Kidney (tissue), 14 donors: ENCODE data around the gene FAAP20. TPM values are rescaled to one million over a fixed set of nuclear protein-coding genes. Genes with fewer than 3 reads are reported as not detected.

Experiments
- DNase-seq, 5 donors: peaks; one replicate each; pipeline ENCODE4 v3.0.0-alpha.2; 2013 to 2020
- FAIRE-seq: peaks from 2 replicates; lab custom pipeline; 2012; peaks lifted over from hg19 to GRCh38; lab: Jason Lieb, UNC
- H3K27ac ChIP-seq, 2 donors: one replicate each; pipeline ENCODE4 v1.7.0; 2013; ENCODE audit warnings: low read depth in 2 of 2, low read length in 2 of 2, inconsistent platforms in 1 of 2
- H3K27me3 ChIP-seq: one replicate; pipeline ENCODE4 v1.7.1; 2013; ENCODE audit warnings: low read length, inconsistent platforms; ENCODE audit not compliant: control insufficient read depth, insufficient read depth
- H3K36me3 ChIP-seq, 3 donors: one replicate each; pipeline versions ENCODE4 v1.7.0 to v1.7.1; 2013; ENCODE audit warnings: low read length in 3 of 3, control low read depth in 1 of 3, inconsistent platforms in 1 of 3; ENCODE audit not compliant: insufficient read depth in 3 of 3, control insufficient read depth in 2 of 3
- H3K4me1 ChIP-seq, 3 donors: one replicate each; pipeline versions ENCODE4 v1.7.0 to v1.7.1; 2013; ENCODE audit warnings: low read length in 3 of 3, inconsistent platforms in 1 of 3, low read depth in 1 of 3; ENCODE audit not compliant: control insufficient read depth in 2 of 3, insufficient read depth in 2 of 3
- H3K4me3 ChIP-seq, 3 donors: one replicate each; pipeline versions ENCODE4 v1.7.0 to v1.8.1; 2013; ENCODE audit warnings: low read length in 3 of 3, control low read depth in 1 of 3, inconsistent platforms in 1 of 3
- H3K9ac ChIP-seq, 3 donors: one replicate each; pipeline versions ENCODE4 v1.7.0 to v1.7.1; 2013; ENCODE audit warnings: low read length in 3 of 3, control low read depth in 1 of 3, inconsistent platforms in 1 of 3
- H3K9me3 ChIP-seq, 3 donors: one replicate each; pipeline versions ENCODE4 v1.7.0 to v1.7.1; 2013; ENCODE audit warnings: low read length in 3 of 3, control low read depth in 1 of 3, inconsistent platforms in 1 of 3; ENCODE audit not compliant: control insufficient read depth in 2 of 3, insufficient read depth in 1 of 3
- CTCF ChIP-seq: IDR thresholded peaks from 3 replicates; pipeline ENCODE4 v1.5.1; 2012; ENCODE audit warnings: mild to moderate bottlenecking, moderate library complexity, borderline replicate concordance; ENCODE audit not compliant: insufficient read depth; ENCODE audit errors: extremely low read depth
- intact Hi-C: fragments of 100-400 bp; cut with DNase I; formaldehyde crosslinking; loops from one replicate; pipeline ENCODE4 v1.11.1; 2022
- polyA plus RNA-seq: library from polyadenylated mRNA; stranded (reverse); fragments of 350-450 nt; fragmentation: Illumina TruSeq; extraction: RNeasy Lipid Tissue Mini Kit (QIAGEN cat#74804); gene quantifications from one replicate; pipeline ENCODE4 v1.2.3, GENCODE V29; 2014; ENCODE audit warnings: low read depth, low replicate concordance; ENCODE audit not compliant: insufficient read depth
- total RNA-seq: library from RNA; stranded (reverse); fragmentation: NEBNext Ultra II Directional; extraction: Animal tissue kit (Norgen Biotek cat#: 25700); gene quantifications from one replicate; pipeline ENCODE4 v1.2.1, GENCODE V29; 2021
- donor health status: control.
- donor health status: control.
- donor health status: control.
- donor health status: control.
- donor health status: control.
- donor health status: DM: yes; HTN: yes; CAD: no.
- donor health status: Normal renal cell carcinoma (clear cell type).

Gene FAAP20
- total and polyA plus RNA-seq, 2 donors from 2014 or later, result 69.0 to 109 TPM

- Histone ChIP-seq H3K27ac (no peak overlapping the region), H3K9ac (no peak overlapping the region), H3K9me3 (no peaks in the 10 kb centered on the region), H3K4me1 (peaks cover 0 to 6% (median 0%) of the 10 kb centered on the region in 3 donors), H3K27me3 (no peaks in the 10 kb centered on the region), H3K4me3 (no peak overlapping the region), H3K36me3 (no peaks in the 10 kb centered on the region)
- intact Hi-C loops, result no loop called here
- DNase-seq (peak in 2 of 5 donors; percentile 54 to 80), FAIRE-seq (no peak)
- TF ChIP-seq CTCF, result no peak
Observed at GRCh38 chr1:2224631-2225428, 30.3 kb upstream of the FAAP20 start.

GRCh38 chr1:2224170-2224584 lies 29.6 kb upstream of the FAAP20 start:
- intact Hi-C loops, result no loop called here

GRCh38 chr1:2221271-2221670 lies 26.7 kb upstream of the FAAP20 start:
- no peaks in the 10 kb centered on the region for H3K27me3 ChIP-seq
- H3K9ac ChIP-seq, result no peak overlapping the region
- TF ChIP-seq CTCF, result no peak
- no peaks in the 10 kb centered on the region for H3K36me3 ChIP-seq
- intact Hi-C loops, result no loop called here
- FAIRE-seq, result no peak
- no peak overlapping the region for H3K4me3 ChIP-seq
- H3K9me3 ChIP-seq, result no peaks in the 10 kb centered on the region
- no peaks in the 10 kb centered on the region for H3K4me1 ChIP-seq
- no peak for DNase-seq
- H3K27ac ChIP-seq, result no peak overlapping the region

More at GRCh38 chr1:2224170-2224584, 29.6 kb upstream of the FAAP20 start:
- TF ChIP-seq CTCF, result no peak
- H3K4me3 ChIP-seq, result no peak overlapping the region
- DNase-seq, result peak in 1 of 5 donors; percentile 58
- H3K36me3 ChIP-seq, result no peaks in the 10 kb centered on the region
- peaks cover 0 to 3% (median 0%) of the 10 kb centered on the region in 3 donors for H3K4me1 ChIP-seq
- H3K9me3 ChIP-seq, result no peaks in the 10 kb centered on the region
- no peak for FAIRE-seq
- H3K27me3 ChIP-seq, result no peaks in the 10 kb centered on the region
- no peak overlapping the region for H3K27ac ChIP-seq
- H3K9ac ChIP-seq, result no peak overlapping the region
